ENCODE results near the gene STAP2. TPM values are rescaled to one million over a fixed set of nuclear protein-coding genes. Genes with fewer than 3 reads are reported as not detected.
A peak's percentile ranks its signal among the peaks of the same experiment; 100 is the strongest.

STAP2 gene
- total RNA-seq, 1 donor from 2014 or later = 11.8 TPM

- Histone ChIP-seq H3K36me3 (no peaks in the 10 kb centered on the region), H3K27ac (no peak overlapping the region), H3K27me3 (ENCODE audit: low read depth) (no peaks in the 10 kb centered on the region), H3K4me1 (peaks cover 13% of the 10 kb centered on the region), H3K9me3 (no peaks in the 10 kb centered on the region), H3K4me3 (peak overlapping the region; percentile 55)
- TF ChIP-seq, protein P1, sequence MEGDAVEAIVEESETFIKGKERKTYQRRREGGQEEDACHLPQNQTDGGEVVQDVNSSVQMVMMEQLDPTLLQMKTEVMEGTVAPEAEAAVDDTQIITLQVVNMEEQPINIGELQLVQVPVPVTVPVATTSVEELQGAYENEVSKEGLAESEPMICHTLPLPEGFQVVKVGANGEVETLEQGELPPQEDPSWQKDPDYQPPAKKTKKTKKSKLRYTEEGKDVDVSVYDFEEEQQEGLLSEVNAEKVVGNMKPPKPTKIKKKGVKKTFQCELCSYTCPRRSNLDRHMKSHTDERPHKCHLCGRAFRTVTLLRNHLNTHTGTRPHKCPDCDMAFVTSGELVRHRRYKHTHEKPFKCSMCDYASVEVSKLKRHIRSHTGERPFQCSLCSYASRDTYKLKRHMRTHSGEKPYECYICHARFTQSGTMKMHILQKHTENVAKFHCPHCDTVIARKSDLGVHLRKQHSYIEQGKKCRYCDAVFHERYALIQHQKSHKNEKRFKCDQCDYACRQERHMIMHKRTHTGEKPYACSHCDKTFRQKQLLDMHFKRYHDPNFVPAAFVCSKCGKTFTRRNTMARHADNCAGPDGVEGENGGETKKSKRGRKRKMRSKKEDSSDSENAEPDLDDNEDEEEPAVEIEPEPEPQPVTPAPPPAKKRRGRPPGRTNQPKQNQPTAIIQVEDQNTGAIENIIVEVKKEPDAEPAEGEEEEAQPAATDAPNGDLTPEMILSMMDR (IDR thresholded peaks at IDR 0.05) = no peak
- DNase-seq (no peak), ATAC-seq (no peak)
- intact Hi-C loops (cut with DNase I) = no loop called here
Observed at GRCh38 chr19:4326837-4327251, 11.8 kb downstream of the STAP2 start.

GRCh38 chr19:4326215-4326836 lies 12.3 kb downstream of the STAP2 start:
- no peak overlapping the region for H3K27ac ChIP-seq
- no peaks in the 10 kb centered on the region for H3K9me3 ChIP-seq
- peaks cover 13% of the 10 kb centered on the region for H3K4me1 ChIP-seq
- H3K36me3 ChIP-seq = no peaks in the 10 kb centered on the region
- no peak overlapping the region for H3K4me3 ChIP-seq
- intact Hi-C loops (cut with DNase I) = no loop called here
- DNase-seq (no peak), ATAC-seq (no peak)
- TF ChIP-seq, protein P1 (IDR thresholded peaks at IDR 0.05) = no peak
- H3K27me3 ChIP-seq (ENCODE audit: low read depth) = no peaks in the 10 kb centered on the region

DNA sequence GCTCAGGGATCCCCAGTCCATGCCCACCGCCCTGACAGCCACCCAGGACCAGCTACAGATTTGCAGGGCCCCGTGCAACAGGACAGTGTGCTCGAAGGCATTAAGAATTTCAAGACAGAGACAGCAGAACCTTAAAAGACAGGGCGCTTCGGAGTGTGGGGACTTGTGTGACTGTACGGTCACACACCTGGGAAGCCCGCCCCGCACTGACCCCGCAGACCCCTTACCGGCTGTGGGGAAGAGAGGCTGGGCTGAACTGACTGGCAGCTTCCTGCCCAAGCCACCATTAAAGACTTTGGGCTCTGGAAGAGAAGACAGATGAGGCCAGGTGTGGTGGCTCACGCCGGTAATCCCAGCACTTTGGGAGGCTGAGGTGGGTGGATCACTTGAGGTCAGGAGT lies 14.4 kb downstream of the STAP2 start:
- intact Hi-C loops (cut with DNase I) = no loop called here
- ATAC-seq = no peak
- Histone ChIP-seq H3K4me1 (peaks cover 13% of the 10 kb centered on the region), H3K4me3 (no peak overlapping the region), H3K27me3 (ENCODE audit: low read depth) (no peaks in the 10 kb centered on the region), H3K27ac (no peak overlapping the region), H3K9me3 (no peaks in the 10 kb centered on the region), H3K36me3 (no peaks in the 10 kb centered on the region)
- TF ChIP-seq, protein P1 (IDR thresholded peaks at IDR 0.05) = no peak
- no peak for DNase-seq

- TF ChIP-seq, protein P1 (IDR thresholded peaks at IDR 0.05) = no peak
- no peak overlapping the region for H3K4me3 ChIP-seq
- intact Hi-C loops (cut with DNase I) = no loop called here
- H3K27ac ChIP-seq = no peak overlapping the region
- H3K36me3 ChIP-seq = no peaks in the 10 kb centered on the region
- peaks cover 13% of the 10 kb centered on the region for H3K4me1 ChIP-seq
- DNase-seq (no peak), ATAC-seq (no peak)
- no peaks in the 10 kb centered on the region for H3K27me3 ChIP-seq (ENCODE audit: low read depth)
- no peaks in the 10 kb centered on the region for H3K9me3 ChIP-seq
Observed at GRCh38 chr19:4323692-4324091, 14.9 kb downstream of the STAP2 start.

DNA sequence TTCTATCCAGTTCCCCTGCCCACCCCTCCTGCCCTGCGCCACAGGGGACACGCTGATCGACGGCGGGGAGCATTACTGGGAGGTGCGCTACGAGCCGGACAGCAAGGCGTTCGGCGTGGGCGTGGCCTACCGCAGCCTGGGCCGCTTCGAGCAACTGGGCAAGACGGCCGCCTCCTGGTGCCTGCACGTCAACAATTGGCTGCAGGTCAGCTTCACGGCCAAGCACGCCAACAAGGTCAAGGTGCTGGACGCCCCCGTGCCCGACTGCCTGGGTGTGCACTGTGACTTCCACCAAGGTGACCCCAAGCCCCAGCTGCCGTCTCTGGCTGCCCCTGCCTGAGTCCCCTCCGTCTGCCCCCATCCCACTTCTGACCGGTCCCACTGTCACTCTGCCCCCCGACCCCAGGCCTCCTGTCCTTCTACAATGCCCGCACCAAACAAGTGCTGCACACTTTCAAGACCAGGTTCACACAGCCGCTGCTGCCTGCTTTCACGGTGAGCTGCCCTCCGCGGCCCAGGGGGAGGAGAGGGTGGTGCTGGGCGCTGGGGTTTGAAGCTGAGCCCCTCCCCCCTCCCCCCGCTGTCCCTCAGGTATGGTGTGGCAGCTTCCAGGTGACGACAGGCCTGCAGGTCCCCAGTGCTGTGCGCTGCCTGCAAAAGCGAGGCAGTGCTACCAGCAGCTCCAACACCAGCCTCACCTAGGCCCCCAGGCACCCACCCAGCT lies 15.5 kb downstream of the STAP2 start:
- Histone ChIP-seq H3K36me3 (no peaks in the 10 kb centered on the region), H3K27me3 (ENCODE audit: low read depth) (no peaks in the 10 kb centered on the region), H3K9me3 (no peaks in the 10 kb centered on the region), H3K4me3 (no peak overlapping the region), H3K4me1 (peaks cover 13% of the 10 kb centered on the region), H3K27ac (no peak overlapping the region)
- intact Hi-C loops (cut with DNase I) = no loop called here
- ATAC-seq (no peak), DNase-seq (no peak)
- TF ChIP-seq, protein P1 (IDR thresholded peaks at IDR 0.05) = no peak
